ENCODE data around the gene CRISPLD2. TPM values are rescaled to one million over a fixed set of nuclear protein-coding genes. Genes with fewer than 3 reads are reported as not detected.

The CRISPLD2 gene
- total RNA-seq: 100 to 1,000 TPM; 108 to 192 TPM
- 10 to 100 TPM in 1 of 2 donors, 1 to 10 TPM in 1; 8.9 to 33.3 TPM for polyA plus RNA-seq
- long read RNA-seq, donor 1, full-length matches to known transcripts: 18 of 166 reads
- long read RNA-seq, donor 1, partial matches to known transcripts: 76 of 166 reads
- long read RNA-seq, donor 1, other reads (novel, unspliced or antisense): 72 of 166 reads
- long read RNA-seq, donor 2, full-length matches to known transcripts: 2 of 38 reads
- long read RNA-seq, donor 2, partial matches to known transcripts: 20 of 38 reads
- long read RNA-seq, donor 2, other reads (novel, unspliced or antisense): 16 of 38 reads

- Histone ChIP-seq H3K9me3 (ENCODE audit: control insufficient read depth, low read length) (no peaks in the 10 kb centered on the region), H3K4me3 (ENCODE audit: low read length in 2 of 2) (peak within 1 kb of the TSS in 1 of 2 donors; percentile 7), H3K4me1 (ENCODE audit: control insufficient read depth in 1 of 2, insufficient read depth in 2 of 2, low read length in 2 of 2) (no peaks in the 10 kb centered on the region), H3K27ac (ENCODE audit: low read depth in 1 of 2, low read length in 2 of 2) (no peak within 1 kb of the TSS), H3K27me3 (ENCODE audit: control insufficient read depth in 1 of 2, insufficient read depth in 2 of 2, low read length in 1 of 2) (no peaks in the 10 kb centered on the region), H3K36me3 (ENCODE audit: control insufficient read depth in 1 of 2, insufficient read depth in 2 of 2, low read length in 1 of 2) (no peaks in the 10 kb centered on the region)
- intact Hi-C loops (cut with DNase I): no loop called here
- ATAC-seq (ENCODE audit: low FRiP score): peak; percentile 94
- peak; percentile 96 to 98 for DNase-seq
- WGBS, 2 donors: 1% methylated on average over 41 to 53 of the region's 53 CpGs
Observed at GRCh38 chr16:84819644-84820304, at the start of gene CRISPLD2. Gene CRISPLD2, plus strand, starts transcription at chr16:84819985. Its CDS starts 18,511 bp downstream, at chr16:84838496.

- H3K27me3 ChIP-seq (ENCODE audit: control insufficient read depth in 1 of 2, insufficient read depth in 2 of 2, low read length in 1 of 2): no peaks in the 10 kb centered on the region
- peaks cover 4 to 5% of the 10 kb centered on the region in 2 donors for H3K36me3 ChIP-seq (ENCODE audit: control insufficient read depth in 1 of 2, insufficient read depth in 2 of 2, low read length in 1 of 2)
- ATAC-seq (ENCODE audit: low FRiP score) (no peak), DNase-seq (no peak)
- intact Hi-C loops (cut with DNase I): no loop called here
- no peak overlapping the region for H3K4me3 ChIP-seq (ENCODE audit: low read length in 2 of 2)
- H3K4me1 ChIP-seq (ENCODE audit: control insufficient read depth in 1 of 2, insufficient read depth in 2 of 2, low read length in 2 of 2): no peaks in the 10 kb centered on the region
- H3K27ac ChIP-seq (ENCODE audit: low read depth in 1 of 2, low read length in 2 of 2): no peak overlapping the region
- 92% methylated on average over 10 of the region's 10 CpGs for WGBS, 2 donors
- H3K9me3 ChIP-seq (ENCODE audit: control insufficient read depth, low read length): no peaks in the 10 kb centered on the region
Observed at GRCh38 chr16:84773312-84773711, 46.5 kb upstream of the CRISPLD2 start.

- no peak overlapping the region for H3K27ac ChIP-seq (ENCODE audit: low read depth in 1 of 2, low read length in 2 of 2)
Observed at GRCh38 chr16:84774810-84775209, 45.0 kb upstream of the CRISPLD2 start.

GRCh38 chr16:84775262-84775810 is 44.4 kb upstream of the CRISPLD2 start:
- Histone ChIP-seq H3K4me3 (ENCODE audit: low read length in 2 of 2) (no peak overlapping the region), H3K27me3 (ENCODE audit: control insufficient read depth in 1 of 2, insufficient read depth in 2 of 2, low read length in 1 of 2) (no peaks in the 10 kb centered on the region), H3K4me1 (ENCODE audit: control insufficient read depth in 1 of 2, insufficient read depth in 2 of 2, low read length in 2 of 2) (no peaks in the 10 kb centered on the region), H3K36me3 (ENCODE audit: control insufficient read depth in 1 of 2, insufficient read depth in 2 of 2, low read length in 1 of 2) (peaks cover 0 to 5% of the 10 kb centered on the region in 2 donors), H3K9me3 (ENCODE audit: control insufficient read depth, low read length) (no peaks in the 10 kb centered on the region), H3K27ac (ENCODE audit: low read depth in 1 of 2, low read length in 2 of 2) (no peak overlapping the region)
- ATAC-seq (ENCODE audit: low FRiP score) (no peak), DNase-seq (no peak)
- intact Hi-C loops (cut with DNase I): no loop called here
- WGBS, 2 donors: 93% methylated on average over 14 of the region's 14 CpGs

More at GRCh38 chr16:84774810-84775209, 45.0 kb upstream of the CRISPLD2 start:
- intact Hi-C loops (cut with DNase I): no loop called here
- H3K9me3 ChIP-seq (ENCODE audit: control insufficient read depth, low read length): no peaks in the 10 kb centered on the region
- DNase-seq: no peak
- H3K4me3 ChIP-seq (ENCODE audit: low read length in 2 of 2): no peak overlapping the region
- no peaks in the 10 kb centered on the region for H3K27me3 ChIP-seq (ENCODE audit: control insufficient read depth in 1 of 2, insufficient read depth in 2 of 2, low read length in 1 of 2)
- ATAC-seq (ENCODE audit: low FRiP score): peak; percentile 54
- no peaks in the 10 kb centered on the region for H3K4me1 ChIP-seq (ENCODE audit: control insufficient read depth in 1 of 2, insufficient read depth in 2 of 2, low read length in 2 of 2)
- 70 to 78% methylated on average over 4 of the region's 4 CpGs for WGBS, 2 donors
- peaks cover 0 to 3% of the 10 kb centered on the region in 2 donors for H3K36me3 ChIP-seq (ENCODE audit: control insufficient read depth in 1 of 2, insufficient read depth in 2 of 2, low read length in 1 of 2)

GRCh38 chr16:84777435-84777834 is 42.4 kb upstream of the CRISPLD2 start:
- WGBS, 2 donors: 89 to 96% methylated on average over 5 of the region's 5 CpGs
- ATAC-seq (ENCODE audit: low FRiP score): no peak

GRCh38 chr16:84778720-84779119 is 41.1 kb upstream of the CRISPLD2 start:
- 95 to 96% methylated on average over 18 of the region's 18 CpGs for WGBS, 2 donors
- Histone ChIP-seq H3K4me3 (ENCODE audit: low read length in 2 of 2) (no peak overlapping the region), H3K4me1 (ENCODE audit: control insufficient read depth in 1 of 2, insufficient read depth in 2 of 2, low read length in 2 of 2) (no peaks in the 10 kb centered on the region), H3K27ac (ENCODE audit: low read depth in 1 of 2, low read length in 2 of 2) (no peak overlapping the region), H3K9me3 (ENCODE audit: control insufficient read depth, low read length) (no peaks in the 10 kb centered on the region), H3K36me3 (ENCODE audit: control insufficient read depth in 1 of 2, insufficient read depth in 2 of 2, low read length in 1 of 2) (peaks cover 0 to 5% of the 10 kb centered on the region in 2 donors), H3K27me3 (ENCODE audit: control insufficient read depth in 1 of 2, insufficient read depth in 2 of 2, low read length in 1 of 2) (no peaks in the 10 kb centered on the region)
- intact Hi-C loops (cut with DNase I): no loop called here
- no peak for ATAC-seq (ENCODE audit: low FRiP score)
- DNase-seq: no peak

More at GRCh38 chr16:84777435-84777834, 42.4 kb upstream of the CRISPLD2 start:
- Histone ChIP-seq H3K27me3 (ENCODE audit: control insufficient read depth in 1 of 2, insufficient read depth in 2 of 2, low read length in 1 of 2) (no peaks in the 10 kb centered on the region), H3K4me3 (ENCODE audit: low read length in 2 of 2) (no peak overlapping the region), H3K4me1 (ENCODE audit: control insufficient read depth in 1 of 2, insufficient read depth in 2 of 2, low read length in 2 of 2) (no peaks in the 10 kb centered on the region), H3K36me3 (ENCODE audit: control insufficient read depth in 1 of 2, insufficient read depth in 2 of 2, low read length in 1 of 2) (peaks cover 0 to 5% of the 10 kb centered on the region in 2 donors), H3K9me3 (ENCODE audit: control insufficient read depth, low read length) (no peaks in the 10 kb centered on the region), H3K27ac (ENCODE audit: low read depth in 1 of 2, low read length in 2 of 2) (no peak overlapping the region)
- intact Hi-C loops (cut with DNase I): no loop called here
- DNase-seq: no peak

- ATAC-seq (ENCODE audit: low FRiP score): no peak
- no peaks in the 10 kb centered on the region for H3K9me3 ChIP-seq (ENCODE audit: control insufficient read depth, low read length)
- H3K36me3 ChIP-seq (ENCODE audit: control insufficient read depth in 1 of 2, insufficient read depth in 2 of 2, low read length in 1 of 2): peaks cover 0 to 5% of the 10 kb centered on the region in 2 donors
- 97 to 99% methylated on average over 11 of the region's 11 CpGs for WGBS, 2 donors
- no peaks in the 10 kb centered on the region for H3K4me1 ChIP-seq (ENCODE audit: control insufficient read depth in 1 of 2, insufficient read depth in 2 of 2, low read length in 2 of 2)
- no peak overlapping the region for H3K4me3 ChIP-seq (ENCODE audit: low read length in 2 of 2)
- no peak for DNase-seq
- H3K27ac ChIP-seq (ENCODE audit: low read depth in 1 of 2, low read length in 2 of 2): no peak overlapping the region
- intact Hi-C loops (cut with DNase I): no loop called here
- no peaks in the 10 kb centered on the region for H3K27me3 ChIP-seq (ENCODE audit: control insufficient read depth in 1 of 2, insufficient read depth in 2 of 2, low read length in 1 of 2)
Observed at GRCh38 chr16:84780063-84780462, 39.7 kb upstream of the CRISPLD2 start.

GRCh38 chr16:84780544-84781376 is 39.0 kb upstream of the CRISPLD2 start:
- Histone ChIP-seq H3K9me3 (ENCODE audit: control insufficient read depth, low read length) (no peaks in the 10 kb centered on the region), H3K4me3 (ENCODE audit: low read length in 2 of 2) (no peak overlapping the region), H3K36me3 (ENCODE audit: control insufficient read depth in 1 of 2, insufficient read depth in 2 of 2, low read length in 1 of 2) (peaks cover 0 to 1% of the 10 kb centered on the region in 2 donors), H3K4me1 (ENCODE audit: control insufficient read depth in 1 of 2, insufficient read depth in 2 of 2, low read length in 2 of 2) (no peaks in the 10 kb centered on the region), H3K27ac (ENCODE audit: low read depth in 1 of 2, low read length in 2 of 2) (no peak overlapping the region), H3K27me3 (ENCODE audit: control insufficient read depth in 1 of 2, insufficient read depth in 2 of 2, low read length in 1 of 2) (no peaks in the 10 kb centered on the region)
- ATAC-seq (ENCODE audit: low FRiP score): no peak
- no peak for DNase-seq
- intact Hi-C loops (cut with DNase I): no loop called here
- 71 to 72% methylated on average over 12 of the region's 12 CpGs for WGBS, 2 donors
